Glutamatergic neuron (in vitro differentiated cells): Measurements from ENCODE around the gene LHCGR. TPM values are rescaled to one million over a fixed set of nuclear protein-coding genes. Genes with fewer than 3 reads are reported as not detected.

ENCODE experiments used
- DNase-seq: peaks from one replicate; pipeline ENCODE4 v3.0.0; 2022
- H3K27ac Mint-ChIP-seq: one replicate; pipeline ENCODE4 v1.8.0; 2020; ENCODE audit warnings: mild to moderate bottlenecking, mixed read lengths, inconsistent platforms; ENCODE audit not compliant: unreplicated experiment
- H3K27me3 Mint-ChIP-seq: one replicate; pipeline ENCODE4 v1.8.0; 2020; ENCODE audit warnings: mild to moderate bottlenecking, moderate library complexity, mixed read lengths, inconsistent platforms; ENCODE audit not compliant: unreplicated experiment
- H3K36me3 Mint-ChIP-seq: one replicate; pipeline ENCODE4 v1.8.0; 2020; ENCODE audit warnings: mild to moderate bottlenecking, mixed read lengths, inconsistent platforms; ENCODE audit not compliant: unreplicated experiment
- H3K4me1 Mint-ChIP-seq: one replicate; pipeline ENCODE4 v1.8.0; 2020; ENCODE audit warnings: mild to moderate bottlenecking, low read depth, mixed read lengths, inconsistent platforms; ENCODE audit not compliant: unreplicated experiment
- H3K4me3 Mint-ChIP-seq: one replicate; pipeline ENCODE4 v1.8.0; 2020; ENCODE audit warnings: mild to moderate bottlenecking, mixed read lengths, inconsistent platforms; ENCODE audit not compliant: unreplicated experiment
- H3K9me3 Mint-ChIP-seq: one replicate; pipeline ENCODE4 v1.8.0; 2020; ENCODE audit warnings: mild to moderate bottlenecking, moderate library complexity, mixed read lengths, inconsistent platforms; ENCODE audit not compliant: unreplicated experiment
- total RNA-seq: library from RNA; stranded (reverse); fragmentation: NEBNext Ultra II Directional; extraction: Animal tissue kit (Norgen Biotek cat#: 25700); gene quantifications from one replicate; pipeline ENCODE4 v1.2.1, GENCODE V29; 2021; ENCODE audit not compliant: unreplicated experiment
- TF ChIP-seq, protein P1 (sequence below): fragments of 200-600 bp; sonication (generic); IDR thresholded peaks from one replicate; pipeline ENCODE4 v1.5.0; 2021; ENCODE audit not compliant: partially characterized antibody, unreplicated experiment

LHCGR gene
- total RNA-seq, 1 donor from 2014 or later = not detected

DNA sequence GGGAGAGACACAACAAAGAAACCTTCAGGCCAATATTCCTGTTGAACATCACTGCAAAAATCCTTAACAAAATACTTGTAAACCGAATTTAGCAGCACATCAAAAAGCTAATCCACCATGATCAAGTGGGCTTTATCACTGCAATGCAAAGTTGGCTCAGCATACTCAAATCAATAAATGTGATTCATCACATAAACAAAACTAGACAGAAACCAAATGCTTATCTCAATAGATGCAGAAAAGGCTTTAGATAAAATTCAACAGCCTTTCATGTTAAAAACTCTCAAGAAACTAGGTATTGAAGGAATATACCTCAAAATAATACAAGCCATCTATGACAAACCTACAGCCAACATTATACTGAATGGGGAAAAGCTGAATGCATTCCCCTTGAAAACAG is 117.3 kb downstream of the LHCGR start:
- H3K4me1 Mint-ChIP-seq = no peaks in the 10 kb centered on the region

More for the DNA sequence above, 117.3 kb downstream of the LHCGR start:
- DNase-seq = no peak
- Mint-ChIP-seq H3K36me3 (peaks cover 10% of the 10 kb centered on the region), H3K27me3 (no peaks in the 10 kb centered on the region), H3K27ac (no peak overlapping the region), H3K4me3 (no peak overlapping the region), H3K9me3 (no peaks in the 10 kb centered on the region)
- TF ChIP-seq, protein P1, sequence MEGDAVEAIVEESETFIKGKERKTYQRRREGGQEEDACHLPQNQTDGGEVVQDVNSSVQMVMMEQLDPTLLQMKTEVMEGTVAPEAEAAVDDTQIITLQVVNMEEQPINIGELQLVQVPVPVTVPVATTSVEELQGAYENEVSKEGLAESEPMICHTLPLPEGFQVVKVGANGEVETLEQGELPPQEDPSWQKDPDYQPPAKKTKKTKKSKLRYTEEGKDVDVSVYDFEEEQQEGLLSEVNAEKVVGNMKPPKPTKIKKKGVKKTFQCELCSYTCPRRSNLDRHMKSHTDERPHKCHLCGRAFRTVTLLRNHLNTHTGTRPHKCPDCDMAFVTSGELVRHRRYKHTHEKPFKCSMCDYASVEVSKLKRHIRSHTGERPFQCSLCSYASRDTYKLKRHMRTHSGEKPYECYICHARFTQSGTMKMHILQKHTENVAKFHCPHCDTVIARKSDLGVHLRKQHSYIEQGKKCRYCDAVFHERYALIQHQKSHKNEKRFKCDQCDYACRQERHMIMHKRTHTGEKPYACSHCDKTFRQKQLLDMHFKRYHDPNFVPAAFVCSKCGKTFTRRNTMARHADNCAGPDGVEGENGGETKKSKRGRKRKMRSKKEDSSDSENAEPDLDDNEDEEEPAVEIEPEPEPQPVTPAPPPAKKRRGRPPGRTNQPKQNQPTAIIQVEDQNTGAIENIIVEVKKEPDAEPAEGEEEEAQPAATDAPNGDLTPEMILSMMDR = no peak

Other genes with a start within 250 kb of the LHCGR start
- gene STON1, start 225.6 kb downstream of the LHCGR start, total RNA-seq = 4.2 TPM
- gene GTF2A1L, start 137.9 kb downstream of the LHCGR start, total RNA-seq = not detected